ENCODE measurements around the gene XRN1.

The XRN1 gene

DNA sequence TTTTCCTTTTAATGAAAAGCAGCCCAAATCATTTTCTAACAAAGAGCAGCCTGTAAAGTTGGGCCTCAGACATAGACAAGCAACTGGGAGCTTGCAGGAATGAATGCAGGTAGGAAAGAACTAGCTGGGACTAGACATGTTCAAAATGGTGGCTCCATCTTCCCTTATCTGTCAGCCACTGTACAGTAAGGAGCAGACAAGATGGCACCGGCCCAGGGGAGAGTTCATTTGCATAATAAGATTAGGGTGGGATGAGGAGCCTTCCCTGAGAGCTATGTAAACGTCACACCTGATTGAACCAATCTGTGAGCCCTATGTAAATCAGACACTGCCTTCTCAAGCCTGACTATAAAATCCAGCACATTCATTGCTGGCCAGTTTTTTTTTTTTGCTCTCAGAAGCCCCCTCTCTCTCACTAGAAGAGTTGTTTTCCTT is 162.7 kb downstream of the XRN1 start:
- no peaks in the 10 kb centered on the region; the same call in 1 of the 2 replicates for H3K27me3 ChIP-seq (ENCODE audit: low read depth)
- H3K36me3 ChIP-seq (replicated peaks) = no peaks in the 10 kb centered on the region; the same call in 1 of the 2 replicates
- no peak overlapping the region for H3K4me3 ChIP-seq
- no peaks in the 10 kb centered on the region for H3K4me1 ChIP-seq
- peak in 1 of 2 experiments; percentile 59 for DNase-seq (ENCODE audit: low spot score in 2 of 2)
- in situ Hi-C loops (cut with MboI; ENCODE audit: low sequenced_read_pairs) = no loop called here
- H3K9me3 ChIP-seq = peaks cover 24% of the 10 kb centered on the region

DNA sequence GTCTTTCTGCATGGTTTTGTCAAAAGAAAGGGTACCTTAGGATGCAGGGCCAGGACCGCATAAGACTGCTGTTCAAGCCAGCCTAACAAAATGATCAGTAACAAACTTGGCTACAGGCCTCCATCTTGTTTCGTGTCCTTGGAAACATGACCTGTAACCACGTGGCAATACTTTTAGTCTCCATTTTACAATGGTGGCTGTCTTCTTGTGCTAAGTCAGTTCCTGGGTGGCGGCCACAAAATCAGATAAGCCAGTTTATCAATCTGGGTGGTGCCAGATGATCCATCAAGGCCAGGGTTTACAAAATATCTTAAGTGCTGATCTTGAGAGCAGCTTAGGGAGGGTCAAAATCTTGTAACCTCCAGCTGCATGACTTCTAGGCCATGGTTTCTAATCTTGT is 165.3 kb downstream of the XRN1 start:
- H3K36me3 ChIP-seq (replicated peaks) = no peaks in the 10 kb centered on the region; the same call in 1 of the 2 replicates
- DNase-seq (ENCODE audit: low spot score in 2 of 2) = no peak
- H3K4me1 ChIP-seq = no peaks in the 10 kb centered on the region
- H3K9me3 ChIP-seq = peaks cover 9% of the 10 kb centered on the region
- H3K27me3 ChIP-seq (ENCODE audit: low read depth) = no peaks in the 10 kb centered on the region
- in situ Hi-C loops (cut with MboI; ENCODE audit: low sequenced_read_pairs) = loop anchor here (5.0 kb wide), 1 partner anchor 325 kb away; no protein-coding TSS in a partner anchor
- no peak overlapping the region for H3K4me3 ChIP-seq

DNA sequence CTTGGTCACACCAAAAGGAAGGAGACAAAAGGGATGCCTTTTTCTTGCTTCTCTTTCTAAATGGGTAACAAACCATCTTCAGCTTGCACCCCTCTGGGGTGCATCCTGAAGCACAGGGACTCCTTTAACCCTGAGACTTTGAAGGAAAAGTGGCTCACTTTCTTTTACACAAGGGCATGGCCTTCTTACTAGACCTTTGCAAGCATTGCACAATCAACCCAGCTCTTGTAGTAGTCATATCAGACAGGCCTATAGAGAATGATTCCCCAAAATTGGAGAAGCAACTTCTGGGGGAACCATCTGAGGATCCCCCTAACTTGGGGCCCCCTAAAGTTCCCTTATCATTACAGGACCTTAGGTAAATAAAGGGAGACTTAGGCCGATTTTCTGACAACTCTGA is 166.4 kb downstream of the XRN1 start:
- Histone ChIP-seq H3K9me3 (peaks cover 2% of the 10 kb centered on the region; the same call in 1 of the 2 replicates), H3K27me3 (ENCODE audit: low read depth) (no peaks in the 10 kb centered on the region), H3K36me3 (replicated peaks) (no peaks in the 10 kb centered on the region), H3K4me3 (no peak overlapping the region), H3K4me1 (no peaks in the 10 kb centered on the region)
- DNase-seq (ENCODE audit: low spot score in 2 of 2) = no peak
- in situ Hi-C loops (cut with MboI; ENCODE audit: low sequenced_read_pairs) = loop anchor here (5.0 kb wide), 1 partner anchor 324 kb away; no protein-coding TSS in a partner anchor

DNA sequence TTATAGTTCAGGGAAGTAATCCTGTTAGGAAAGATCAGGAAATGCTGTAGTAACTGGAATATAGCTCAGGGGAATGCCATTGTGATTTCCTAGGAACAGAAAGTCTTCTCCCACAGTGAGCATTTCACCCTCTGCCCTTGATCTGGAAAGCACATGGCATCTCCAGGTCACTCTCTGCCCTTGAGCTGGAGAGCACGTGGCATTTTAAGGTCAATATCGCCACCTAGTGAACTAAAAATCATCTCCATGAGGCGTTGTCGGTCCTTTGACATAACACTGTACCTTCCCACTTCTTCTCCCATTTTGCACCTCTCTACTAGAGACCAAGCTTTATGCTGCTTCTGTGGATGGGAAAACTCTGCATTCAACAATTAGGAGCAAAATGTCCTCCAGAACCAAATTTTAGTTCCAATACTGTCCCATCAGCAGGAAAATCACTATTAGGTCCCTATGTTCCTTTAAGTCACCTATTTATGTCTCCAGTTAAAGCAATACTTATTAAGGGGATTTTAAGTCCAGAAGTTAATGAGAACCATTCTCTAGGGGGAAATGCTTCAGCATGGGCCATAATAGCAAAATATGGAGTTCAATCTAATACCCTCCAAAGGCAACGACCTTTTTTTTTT is 167.8 kb downstream of the XRN1 start:
- Histone ChIP-seq H3K4me1 (no peaks in the 10 kb centered on the region), H3K27me3 (ENCODE audit: low read depth) (no peaks in the 10 kb centered on the region), H3K36me3 (replicated peaks) (no peaks in the 10 kb centered on the region), H3K4me3 (no peak overlapping the region), H3K9me3 (no peaks in the 10 kb centered on the region; the same call in 1 of the 2 replicates)
- in situ Hi-C loops (cut with MboI; ENCODE audit: low sequenced_read_pairs) = loop anchor here (5.0 to 10.0 kb wide), 2 partner anchors 155 to 323 kb away; no protein-coding TSS in a partner anchor
- DNase-seq (ENCODE audit: low spot score in 2 of 2) = peak; percentile 65 to 87

DNA sequence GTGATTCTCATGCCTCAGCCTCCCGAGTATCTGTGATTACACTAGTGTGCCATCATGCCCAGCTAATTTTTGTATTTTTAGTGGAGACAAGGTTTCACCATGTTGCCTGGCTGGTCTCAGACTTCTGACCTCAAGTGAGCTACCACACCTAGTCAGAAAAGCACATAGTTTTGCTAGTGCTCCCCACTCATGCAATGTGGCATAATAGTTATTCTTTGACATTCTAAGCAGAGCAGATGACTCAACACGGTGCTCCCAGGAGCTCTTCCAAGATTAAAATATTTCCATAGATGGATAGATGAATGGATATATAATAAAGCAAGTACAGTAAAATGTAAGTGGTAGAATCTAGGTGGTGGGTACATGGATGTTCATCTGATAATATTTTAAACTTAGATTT is 169.4 kb downstream of the XRN1 start:
- H3K4me3 ChIP-seq = no peak overlapping the region
- H3K36me3 ChIP-seq (replicated peaks) = no peaks in the 10 kb centered on the region
- no peaks in the 10 kb centered on the region for H3K4me1 ChIP-seq
- H3K27me3 ChIP-seq (ENCODE audit: low read depth) = no peaks in the 10 kb centered on the region
- H3K9me3 ChIP-seq = no peaks in the 10 kb centered on the region
- in situ Hi-C loops (cut with MboI; ENCODE audit: low sequenced_read_pairs) = loop anchor here (10.0 kb wide), 1 partner anchor 154 kb away; no protein-coding TSS in a partner anchor
- no peak for DNase-seq (ENCODE audit: low spot score in 2 of 2)

DNA sequence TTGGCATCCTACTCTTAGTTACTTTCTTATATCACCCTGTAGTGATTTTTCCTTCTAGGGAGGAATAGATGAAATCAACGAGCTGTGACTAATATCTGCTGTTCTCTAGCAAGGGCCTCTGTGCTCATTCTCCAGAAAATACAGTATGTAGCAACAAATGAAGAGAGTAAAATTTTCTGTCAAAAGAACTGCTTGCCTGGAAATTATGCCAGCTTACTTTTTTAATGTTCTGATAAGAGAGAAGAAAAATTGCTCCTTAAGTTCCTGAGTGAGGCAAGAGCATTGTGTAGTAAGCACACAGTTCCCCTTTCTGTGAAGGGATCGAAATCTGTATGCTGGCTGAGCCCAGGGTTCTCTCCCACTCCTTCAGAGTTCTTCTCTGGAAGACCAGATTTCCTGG is 171.1 kb downstream of the XRN1 start:
- H3K9me3 ChIP-seq = no peaks in the 10 kb centered on the region
- DNase-seq (ENCODE audit: low spot score in 2 of 2) = no peak
- H3K4me3 ChIP-seq = no peak overlapping the region
- no peaks in the 10 kb centered on the region for H3K27me3 ChIP-seq (ENCODE audit: low read depth)
- in situ Hi-C loops (cut with MboI; ENCODE audit: low sequenced_read_pairs) = loop anchor here (10.0 kb wide), 1 partner anchor 152 kb away; no protein-coding TSS in a partner anchor
- no peaks in the 10 kb centered on the region for H3K36me3 ChIP-seq (replicated peaks)
- H3K4me1 ChIP-seq = no peaks in the 10 kb centered on the region

DNA sequence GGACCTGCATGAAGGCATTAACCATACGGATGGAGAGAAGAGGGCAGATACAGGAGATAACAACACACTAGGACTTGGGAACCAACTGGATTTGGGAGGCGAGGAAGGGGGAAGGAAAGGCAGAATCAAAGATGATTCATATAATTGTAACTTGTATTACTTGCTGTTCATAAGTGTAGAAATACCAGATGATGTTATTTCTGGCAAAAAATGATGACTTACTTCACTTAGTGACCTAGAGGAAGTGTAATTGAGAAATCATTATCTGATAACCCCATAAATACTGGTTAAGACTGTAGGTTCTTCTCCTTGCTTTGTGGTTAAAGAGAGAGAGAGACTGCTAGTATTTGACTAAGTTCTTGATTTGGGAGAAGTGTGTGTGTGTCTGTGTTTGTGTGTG is 172.0 kb downstream of the XRN1 start:
- Histone ChIP-seq H3K9me3 (no peaks in the 10 kb centered on the region), H3K36me3 (replicated peaks) (no peaks in the 10 kb centered on the region), H3K27me3 (ENCODE audit: low read depth) (no peaks in the 10 kb centered on the region), H3K4me1 (no peaks in the 10 kb centered on the region), H3K4me3 (no peak overlapping the region)
- DNase-seq (ENCODE audit: low spot score in 2 of 2) = no peak
- in situ Hi-C loops (cut with MboI; ENCODE audit: low sequenced_read_pairs) = loop anchor here (10.0 kb wide), 1 partner anchor 151 kb away; no protein-coding TSS in a partner anchor

DNA sequence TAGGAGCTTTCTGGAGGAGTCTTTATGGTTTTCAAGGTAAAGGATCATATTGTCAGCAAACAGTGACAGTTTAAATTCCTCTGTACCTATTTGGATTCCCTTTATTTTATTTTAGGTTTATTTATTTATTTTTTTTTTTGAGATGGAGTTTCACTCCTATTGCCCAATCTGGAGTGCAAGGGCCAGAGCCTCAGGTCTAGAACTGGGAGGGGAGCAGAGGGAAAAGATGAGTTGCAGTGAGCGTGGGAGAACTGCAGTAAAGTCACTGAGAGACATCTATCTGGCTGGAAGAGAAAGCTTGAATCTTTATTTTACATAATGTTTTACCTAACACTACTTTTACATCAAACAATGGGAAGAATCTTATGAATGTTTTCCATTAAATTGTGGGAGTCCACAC is 172.9 kb downstream of the XRN1 start:
- in situ Hi-C loops (cut with MboI; ENCODE audit: low sequenced_read_pairs) = loop anchor here (10.0 kb wide), 1 partner anchor 150 kb away; no protein-coding TSS in a partner anchor
- H3K36me3 ChIP-seq (replicated peaks) = no peaks in the 10 kb centered on the region
- H3K4me3 ChIP-seq = no peak overlapping the region
- peaks cover under 1% of the 10 kb centered on the region; the same call in 1 of the 2 replicates for H3K4me1 ChIP-seq
- no peaks in the 10 kb centered on the region for H3K27me3 ChIP-seq (ENCODE audit: low read depth)
- H3K9me3 ChIP-seq = no peaks in the 10 kb centered on the region
- no peak for DNase-seq (ENCODE audit: low spot score in 2 of 2)

DNA sequence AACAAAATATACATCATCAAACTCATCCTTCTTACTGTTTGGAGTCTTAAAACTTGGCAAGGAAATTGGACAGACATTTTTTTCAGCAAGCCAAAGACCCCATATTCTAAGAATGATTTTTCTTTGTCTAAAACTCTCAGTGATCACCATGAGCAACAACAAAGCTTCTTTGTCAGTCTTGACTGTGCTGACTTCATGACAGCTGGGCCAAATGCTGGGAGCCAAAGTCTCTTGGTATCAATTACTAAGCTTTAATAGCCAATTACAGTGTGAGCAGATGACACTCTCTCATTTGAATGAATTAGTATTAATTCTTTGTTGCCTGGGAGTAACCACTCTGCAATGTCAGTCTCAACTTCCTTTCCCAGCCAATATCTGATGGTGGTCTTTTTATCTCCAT is 174.3 kb downstream of the XRN1 start:
- Histone ChIP-seq H3K4me1 (peaks cover 6% of the 10 kb centered on the region; the same call in 1 of the 2 replicates), H3K9me3 (no peaks in the 10 kb centered on the region), H3K36me3 (replicated peaks) (no peaks in the 10 kb centered on the region), H3K27me3 (ENCODE audit: low read depth) (no peaks in the 10 kb centered on the region), H3K4me3 (no peak overlapping the region)
- in situ Hi-C loops (cut with MboI; ENCODE audit: low sequenced_read_pairs) = loop anchor here (10.0 kb wide), 1 partner anchor 149 kb away; no protein-coding TSS in a partner anchor
- no peak for DNase-seq (ENCODE audit: low spot score in 2 of 2)

DNA sequence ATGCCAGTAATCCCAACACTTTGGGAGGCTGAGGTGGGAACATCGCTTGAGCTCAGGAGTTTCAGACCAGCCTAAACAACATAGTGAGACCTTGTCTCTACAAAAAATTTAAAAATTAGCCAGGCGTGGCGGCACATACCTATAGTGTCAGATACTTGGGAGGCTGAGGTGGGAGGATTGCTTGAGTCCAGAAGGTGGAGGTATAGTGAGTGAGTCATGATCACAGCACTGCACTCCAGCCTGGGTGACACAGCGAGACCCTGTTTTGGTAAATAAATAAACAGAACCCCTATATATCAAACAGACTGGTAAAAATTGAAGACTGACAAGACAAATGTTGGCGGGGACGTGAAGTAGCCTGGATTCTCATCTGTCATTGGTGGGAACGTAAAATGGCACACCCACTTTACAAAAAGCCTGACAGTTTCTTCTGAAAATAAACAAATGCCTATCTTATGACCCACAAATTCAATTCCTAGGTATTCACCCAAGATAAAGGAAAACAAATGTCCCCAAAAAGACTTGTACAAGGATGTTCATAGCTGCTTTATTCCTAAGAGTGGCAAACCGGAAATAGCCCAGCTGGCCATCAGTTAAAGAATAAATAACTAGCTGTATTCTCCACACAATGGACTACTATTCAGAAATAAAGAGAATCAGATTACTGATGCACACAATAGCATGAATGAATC is 175.5 kb downstream of the XRN1 start:
- in situ Hi-C loops (cut with MboI; ENCODE audit: low sequenced_read_pairs) = loop anchor here (10.0 kb wide), 1 partner anchor 148 kb away; no protein-coding TSS in a partner anchor
- Histone ChIP-seq H3K4me3 (no peak overlapping the region), H3K4me1 (peaks cover 6% of the 10 kb centered on the region; the same call in 1 of the 2 replicates), H3K36me3 (replicated peaks) (no peaks in the 10 kb centered on the region), H3K27me3 (ENCODE audit: low read depth) (no peaks in the 10 kb centered on the region), H3K9me3 (no peaks in the 10 kb centered on the region)
- no peak for DNase-seq (ENCODE audit: low spot score in 2 of 2)

DNA sequence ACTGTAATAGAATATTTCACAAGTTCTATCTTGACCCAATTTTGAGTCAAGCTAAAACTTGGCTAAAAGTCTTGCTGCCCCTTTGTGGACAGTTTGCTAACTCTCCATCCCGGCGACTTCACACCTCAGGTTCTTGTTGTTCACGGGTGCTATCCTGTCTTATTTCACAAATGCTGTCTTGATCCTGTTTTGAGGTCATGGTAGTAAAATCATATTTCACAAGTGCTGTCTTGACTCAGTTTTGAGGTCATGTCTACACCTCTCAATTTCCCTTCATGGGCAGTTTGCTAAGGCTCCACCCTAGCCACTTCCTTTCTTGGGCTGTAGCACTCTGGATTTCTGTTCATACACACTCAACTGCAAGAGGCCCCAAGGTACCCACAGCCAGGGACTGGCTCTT is 177.4 kb downstream of the XRN1 start:
- Histone ChIP-seq H3K4me3 (no peak overlapping the region), H3K27me3 (ENCODE audit: low read depth) (no peaks in the 10 kb centered on the region), H3K9me3 (no peaks in the 10 kb centered on the region), H3K4me1 (peaks cover 6% of the 10 kb centered on the region; the same call in 1 of the 2 replicates), H3K36me3 (replicated peaks) (no peaks in the 10 kb centered on the region)
- no peak for DNase-seq (ENCODE audit: low spot score in 2 of 2)
- in situ Hi-C loops (cut with MboI; ENCODE audit: low sequenced_read_pairs) = loop anchor here (10.0 kb wide), 1 partner anchor 146 kb away; no protein-coding TSS in a partner anchor

DNA sequence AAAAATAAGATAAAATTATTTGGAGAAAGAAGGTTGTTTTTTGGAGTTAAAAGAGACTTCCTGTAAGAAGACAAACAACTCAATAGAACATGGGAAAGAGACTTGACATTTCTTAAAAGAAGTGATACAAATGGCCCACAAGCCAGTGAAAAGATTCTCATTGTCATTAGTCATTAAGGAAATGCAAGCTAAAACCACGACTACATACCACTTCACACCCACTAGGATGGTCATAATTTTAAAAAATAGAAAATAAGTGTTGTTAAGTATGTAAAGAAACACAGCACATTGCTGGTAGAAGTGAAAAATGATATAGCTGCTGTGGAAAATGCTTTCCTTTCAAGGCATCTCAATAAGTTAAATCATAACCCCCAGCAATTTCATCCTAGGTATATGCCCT is 178.1 kb downstream of the XRN1 start:
- Histone ChIP-seq H3K4me1 (peaks cover 6% of the 10 kb centered on the region; the same call in 1 of the 2 replicates), H3K27me3 (ENCODE audit: low read depth) (no peaks in the 10 kb centered on the region), H3K36me3 (replicated peaks) (no peaks in the 10 kb centered on the region), H3K4me3 (no peak overlapping the region), H3K9me3 (no peaks in the 10 kb centered on the region)
- DNase-seq (ENCODE audit: low spot score in 2 of 2) = no peak
- in situ Hi-C loops (cut with MboI; ENCODE audit: low sequenced_read_pairs) = loop anchor here (10.0 kb wide), 1 partner anchor 145 kb away; no protein-coding TSS in a partner anchor

DNA sequence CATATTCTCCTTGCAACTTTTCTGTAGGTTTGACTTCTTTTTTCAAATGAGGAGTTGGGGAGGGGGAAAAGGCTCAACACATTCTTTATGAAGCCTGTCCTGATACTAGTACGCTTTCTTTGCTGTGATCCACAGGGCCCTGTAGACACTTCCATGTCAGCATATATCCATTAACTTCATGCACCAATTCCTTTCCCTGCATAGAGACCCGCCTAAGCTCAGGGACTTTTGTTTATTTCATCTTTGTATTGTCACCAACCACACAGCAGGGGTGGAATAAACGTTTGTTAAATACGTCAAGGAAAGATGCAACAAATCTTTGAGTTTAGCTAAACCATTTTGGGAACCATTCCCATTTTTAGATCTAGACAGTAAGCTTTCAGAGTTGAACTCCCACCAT is 179.4 kb downstream of the XRN1 start:
- in situ Hi-C loops (cut with MboI; ENCODE audit: low sequenced_read_pairs) = no loop called here
- no peak for DNase-seq (ENCODE audit: low spot score in 2 of 2)
- Histone ChIP-seq H3K4me1 (peaks cover 7% of the 10 kb centered on the region), H3K27me3 (ENCODE audit: low read depth) (no peaks in the 10 kb centered on the region), H3K4me3 (no peak overlapping the region), H3K36me3 (replicated peaks) (no peaks in the 10 kb centered on the region), H3K9me3 (no peaks in the 10 kb centered on the region)

DNA sequence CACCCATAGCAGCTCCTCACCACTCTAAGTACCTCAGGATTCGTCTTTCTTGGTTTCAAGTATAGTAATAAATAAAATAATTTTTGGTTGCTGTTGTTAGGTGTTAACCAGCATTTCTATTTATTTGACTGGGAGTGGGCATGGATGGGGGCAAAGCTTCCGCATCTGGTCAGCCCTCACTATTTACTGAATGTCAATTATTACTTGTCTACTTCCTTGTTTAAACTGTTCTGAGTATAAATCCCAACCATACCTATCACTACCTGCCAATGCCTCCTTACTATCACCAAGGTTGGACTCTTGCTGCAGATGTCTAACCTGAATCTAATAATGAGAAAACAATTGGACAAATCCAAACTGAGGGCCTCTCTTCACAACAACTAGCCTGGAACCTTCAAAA is 180.6 kb downstream of the XRN1 start:
- Histone ChIP-seq H3K36me3 (replicated peaks) (no peaks in the 10 kb centered on the region), H3K4me1 (peaks cover 12% of the 10 kb centered on the region), H3K27me3 (ENCODE audit: low read depth) (no peaks in the 10 kb centered on the region), H3K9me3 (no peaks in the 10 kb centered on the region), H3K4me3 (no peak overlapping the region)
- in situ Hi-C loops (cut with MboI; ENCODE audit: low sequenced_read_pairs) = no loop called here
- no peak for DNase-seq (ENCODE audit: low spot score in 2 of 2)

Measured in HAP-1 (cell line).